HUES6 (cell line): Measurements from ENCODE around the gene SERPINB12.

Experiments used
- H3K27ac ChIP-seq: 2 replicates; pipeline ENCODE4 v1.7.0; 2013; ENCODE audit warnings: low read depth, mild to moderate bottlenecking, low read length, inconsistent platforms
- H3K27me3 ChIP-seq: 2 replicates; pipeline ENCODE4 v1.6.1; 2013; ENCODE audit warnings: low read length; ENCODE audit not compliant: control insufficient read depth, insufficient read depth
- H3K36me3 ChIP-seq: 2 replicates; pipeline ENCODE4 v1.6.1; 2013; ENCODE audit warnings: low read length; ENCODE audit not compliant: control insufficient read depth, insufficient read depth
- H3K4me1 ChIP-seq: 2 replicates; pipeline ENCODE4 v1.6.1; 2013; ENCODE audit warnings: low read length; ENCODE audit not compliant: control insufficient read depth, insufficient read depth
- H3K4me3 ChIP-seq: 2 replicates; pipeline ENCODE4 v1.5.1; 2013; ENCODE audit warnings: low read depth, low read length
- H3K9ac ChIP-seq: one replicate; pipeline ENCODE4 v1.6.1; 2013; ENCODE audit warnings: mild to moderate bottlenecking, low read length
- H3K9me3 ChIP-seq: 2 replicates; pipeline ENCODE4 v1.6.1; 2013; ENCODE audit warnings: low read depth, low read length; ENCODE audit not compliant: control insufficient read depth, insufficient read depth

SERPINB12 gene

GRCh38 chr18:63542069-63542468 lies at the start of gene SERPINB12:
SERPINB12 (plus strand) TSS chr18:63542369; CDS start chr18:63556160, 13,791 bp downstream.
- Histone ChIP-seq H3K27ac (no peak within 1 kb of the TSS), H3K27me3 (no peaks in the 10 kb centered on the region), H3K36me3 (no peaks in the 10 kb centered on the region), H3K9ac (no peak within 1 kb of the TSS), H3K4me1 (no peaks in the 10 kb centered on the region), H3K9me3 (no peaks in the 10 kb centered on the region), H3K4me3 (no peak within 1 kb of the TSS)

- Histone ChIP-seq H3K9me3 (no peaks in the 10 kb centered on the region), H3K27me3 (no peaks in the 10 kb centered on the region), H3K4me1 (no peaks in the 10 kb centered on the region), H3K9ac (no peak overlapping the region), H3K4me3 (no peak overlapping the region), H3K27ac (no peak overlapping the region), H3K36me3 (no peaks in the 10 kb centered on the region)
Measured at GRCh38 chr18:63492851-63493250, 49.3 kb upstream of the SERPINB12 start.

DNA sequence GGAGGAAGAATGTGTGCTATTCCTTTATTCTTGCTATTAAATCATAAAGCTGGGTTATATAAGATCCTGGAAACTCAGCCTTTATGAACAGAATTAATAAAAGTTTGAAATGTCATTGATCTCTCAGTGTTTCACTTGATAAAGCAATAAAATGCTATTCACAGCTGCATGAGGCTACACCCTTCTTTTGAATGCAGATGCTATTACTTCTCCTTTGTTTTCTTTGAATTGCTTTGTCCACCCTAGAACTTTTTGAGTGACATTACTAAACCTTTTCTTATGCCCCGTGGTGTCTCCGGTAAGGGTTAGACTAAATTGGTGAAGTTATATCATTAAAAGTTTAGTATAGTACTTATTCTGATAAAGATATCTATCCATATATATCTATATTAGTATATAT lies 46.5 kb upstream of the SERPINB12 start:
- H3K4me3 ChIP-seq: no peak overlapping the region
- no peaks in the 10 kb centered on the region for H3K36me3 ChIP-seq
- no peak overlapping the region for H3K9ac ChIP-seq
- no peak overlapping the region for H3K27ac ChIP-seq
- no peaks in the 10 kb centered on the region for H3K9me3 ChIP-seq
- no peaks in the 10 kb centered on the region for H3K4me1 ChIP-seq
- H3K27me3 ChIP-seq: no peaks in the 10 kb centered on the region

- Histone ChIP-seq H3K27ac (no peak overlapping the region), H3K27me3 (no peaks in the 10 kb centered on the region), H3K9me3 (no peaks in the 10 kb centered on the region), H3K4me1 (no peaks in the 10 kb centered on the region), H3K9ac (no peak overlapping the region), H3K36me3 (no peaks in the 10 kb centered on the region), H3K4me3 (no peak overlapping the region)
Measured at GRCh38 chr18:63505566-63506335, 36.4 kb upstream of the SERPINB12 start.

GRCh38 chr18:63506336-63506646 lies 35.9 kb upstream of the SERPINB12 start:
- no peaks in the 10 kb centered on the region for H3K4me1 ChIP-seq
- H3K9ac ChIP-seq: no peak overlapping the region
- H3K36me3 ChIP-seq: no peaks in the 10 kb centered on the region
- H3K27ac ChIP-seq: no peak overlapping the region
- no peaks in the 10 kb centered on the region for H3K9me3 ChIP-seq
- no peak overlapping the region for H3K4me3 ChIP-seq
- H3K27me3 ChIP-seq: no peaks in the 10 kb centered on the region

DNA sequence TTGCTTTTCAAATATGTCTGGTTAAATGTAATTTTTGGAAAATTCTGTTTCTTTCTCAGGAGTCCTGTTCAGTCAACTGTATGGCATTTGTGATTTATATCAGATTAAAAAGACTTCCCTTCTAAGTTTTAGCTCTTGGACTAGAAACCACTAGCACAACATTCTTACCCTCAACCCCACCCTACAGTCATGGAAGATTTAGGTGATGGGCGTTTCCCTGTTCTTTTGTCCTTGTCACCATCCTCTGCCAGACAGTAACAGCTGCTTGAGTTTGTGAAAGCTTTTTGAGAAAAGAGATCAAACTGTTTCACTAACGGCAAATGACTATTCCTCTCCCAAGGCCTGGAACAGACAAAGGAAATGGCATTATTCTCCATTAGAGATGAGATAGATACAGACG lies 33.6 kb upstream of the SERPINB12 start:
- Histone ChIP-seq H3K27me3 (no peaks in the 10 kb centered on the region), H3K9me3 (no peaks in the 10 kb centered on the region), H3K4me3 (no peak overlapping the region), H3K36me3 (no peaks in the 10 kb centered on the region), H3K27ac (no peak overlapping the region), H3K4me1 (peaks cover under 1% of the 10 kb centered on the region; the same call in 1 of the 2 replicates), H3K9ac (no peak overlapping the region)

- no peak overlapping the region for H3K4me3 ChIP-seq
- no peaks in the 10 kb centered on the region for H3K27me3 ChIP-seq
- no peak overlapping the region for H3K27ac ChIP-seq
- peaks cover 9% of the 10 kb centered on the region; the same call in 1 of the 2 replicates for H3K4me1 ChIP-seq
- H3K36me3 ChIP-seq: no peaks in the 10 kb centered on the region
- H3K9ac ChIP-seq: no peak overlapping the region
- H3K9me3 ChIP-seq: no peaks in the 10 kb centered on the region
Measured at GRCh38 chr18:63511285-63511684, 30.9 kb upstream of the SERPINB12 start.

- Histone ChIP-seq H3K9me3 (no peaks in the 10 kb centered on the region), H3K9ac (no peak overlapping the region), H3K4me1 (peaks cover 9% of the 10 kb centered on the region; the same call in 1 of the 2 replicates), H3K27me3 (no peaks in the 10 kb centered on the region), H3K4me3 (no peak overlapping the region), H3K27ac (no peak overlapping the region), H3K36me3 (no peaks in the 10 kb centered on the region)
Measured at GRCh38 chr18:63514326-63514725, 27.8 kb upstream of the SERPINB12 start.

GRCh38 chr18:63514888-63515678 lies 27.1 kb upstream of the SERPINB12 start:
- Histone ChIP-seq H3K9ac (no peak overlapping the region), H3K4me3 (no peak overlapping the region), H3K36me3 (no peaks in the 10 kb centered on the region), H3K27ac (no peak overlapping the region), H3K9me3 (no peaks in the 10 kb centered on the region), H3K4me1 (peaks cover 9% of the 10 kb centered on the region; the same call in 1 of the 2 replicates), H3K27me3 (no peaks in the 10 kb centered on the region)

GRCh38 chr18:63515801-63516200 lies 26.4 kb upstream of the SERPINB12 start:
- Histone ChIP-seq H3K9ac (no peak overlapping the region), H3K9me3 (no peaks in the 10 kb centered on the region), H3K27me3 (no peaks in the 10 kb centered on the region), H3K4me3 (no peak overlapping the region), H3K4me1 (peaks cover 9% of the 10 kb centered on the region; the same call in 1 of the 2 replicates), H3K36me3 (no peaks in the 10 kb centered on the region), H3K27ac (no peak overlapping the region)
